Heart left ventricle (tissue), 16 donors: Measurements from ENCODE around the gene CABP4. TPM values are rescaled to one million over a fixed set of nuclear protein-coding genes. Genes with fewer than 3 reads are reported as not detected.
"Not testable (repeated sequence)": the region's sequence is repeated elsewhere in the genome, so short reads cannot be mapped to it uniquely, and the experiment has no call there.

Source experiments
- ATAC-seq, 4 donors: fragments of 200-7000 bp; cut with Tn5 transposase; one replicate each; pipeline ENCODE4 v1.9.1; 2020 to 2022; ENCODE audit warnings: moderate library complexity in 4 of 4, mild to moderate bottlenecking in 3 of 4, moderate number of reproducible peaks in 1 of 4
- DNase-seq, 5 donors: peaks; one replicate each; pipeline ENCODE4 v3.0.0-alpha.2; 2020
- H3K27ac ChIP-seq, 12 donors: fragments of 200-600 bp; sonication (generic) in 4 of 12; one replicate each; pipeline versions ENCODE4 v1.5.0 to v1.8.0; 2016 to 2022; ENCODE audit warnings: mild to moderate bottlenecking in 2 of 12
- H3K27me3 ChIP-seq, 9 donors: fragments of 200-600 bp; sonication (generic) in 2 of 9; one replicate each; pipeline versions ENCODE4 v1.5.1 to v1.8.0; 2016 to 2022; ENCODE audit warnings: mild to moderate bottlenecking in 3 of 9
- H3K36me3 ChIP-seq, 9 donors: fragments of 200-600 bp; sonication (generic) in 2 of 9; one replicate each; pipeline versions ENCODE4 v1.5.0 to v1.8.0; 2018 to 2022; ENCODE audit warnings: mild to moderate bottlenecking in 2 of 9
- H3K4me1 ChIP-seq, 12 donors: fragments of 200-600 bp; sonication (generic) in 4 of 12; one replicate each; pipeline versions ENCODE4 v1.5.0 to v1.8.0; 2016 to 2022; ENCODE audit warnings: mild to moderate bottlenecking in 3 of 12
- H3K4me3 ChIP-seq, 12 donors: fragments of 200-600 bp; sonication (generic) in 4 of 12; one replicate each; pipeline versions ENCODE4 v1.5.0 to v1.8.0; 2017 to 2022; ENCODE audit warnings: mild to moderate bottlenecking in 9 of 12, moderate library complexity in 4 of 12
- H3K9me3 ChIP-seq, 12 donors: fragments of 200-600 bp; sonication (generic) in 4 of 12; one replicate each; pipeline versions ENCODE4 v1.5.0 to v1.8.0; 2016 to 2022; ENCODE audit warnings: mild to moderate bottlenecking in 1 of 12
- POLR2A ChIP-seq, 2 donors: fragments of 450-650 bp; IDR thresholded peaks; one replicate each; pipeline ENCODE4 v1.6.1; 2017; ENCODE audit warnings: antibody characterized with exemption in 2 of 2, mild to moderate bottlenecking in 2 of 2, moderate library complexity in 2 of 2
- WGBS, 4 donors: extraction: QIAGEN DNeasy Blood & Tissue Kit in 2 of 4; methylation state at CpG; one replicate each; pipeline versions ENCODE4 v1.1.5 to v1.1.7; 2013 to 2018; 5-methylcytosine and 5-hydroxymethylcytosine counted together
- intact Hi-C, 10 donors: fragments of 100-400 bp; cut with DNase I; formaldehyde crosslinking; loops; one replicate each; pipeline versions ENCODE4 v1.11.1 to v1.14.2; 2022
- polyA plus RNA-seq, 2 donors: library from polyadenylated mRNA; stranded (reverse); fragments of 200-250 nt; gene quantifications; one replicate each; pipeline ENCODE4 v1.2.3, GENCODE V29; 2013
- total RNA-seq, 9 donors: library from RNA; depleted of rRNA in 2 of 9; stranded (reverse); fragments of >200 nt in 2 of 9; fragmentation: NEBNext Ultra II Directional in 3 of 9; extraction: Animal tissue kit (Norgen Biotek cat#: 25700) in 3 of 9; gene quantifications; one replicate each; pipeline versions ENCODE4 v1.1.0 to v1.2.4, GENCODE V29; 2016 to 2023
- TF ChIP-seq, protein P1 (sequence below), 12 donors: fragments of 200-600 bp; sonication (generic) in 4 of 12; IDR thresholded peaks; one replicate each; pipeline versions ENCODE4 v1.5.0 to v1.8.0; 2018 to 2022; ENCODE audit warnings: antibody characterized with exemption in 12 of 12, mild to moderate bottlenecking in 5 of 12
- donor health status: ischemic (EF 13 %, LVEDD 7.1; RV severe dilation, severe dysfunction).
- donor health status: healthy with polysubstance abuse.
- donor health status: DM: no; HTN: yes; CAD: no.
- donor health status: DM: no; HTN: no; CAD: no.
- donor health status: ischemic (EF 25% LVEDD 6.9; RV normal size, moderate dysfunction).
- donor health status: ischemic (EF 25% LVEDD 5.7; RV mildly dilated, moderate dysfunction).
- donor health status: healthy.
- donor health status: DM: yes; HTN: yes; CAD: no.
- donor health status: ischemic (EF 35%, LVEDD 5.7; RV mildly dilated, moderate dysfunction).
- donor health status: nonischemic (EF 11% LVEDD 7.7; RV severe dilation, severe dysfunction).
- donor health status: DM: yes; HTN: yes; CAD: no.
- donor health status: PGD.
- donor health status: ischemic (EF 29% LVEDD 5.4; RV normal size, mild dysfunction).
- donor health status: nonischemic (EF 23%, LVEDD 6.1; RV moderate dilation, normal function).

Gene CABP4
- total and polyA plus RNA-seq, 11 donors = 0.25 to 4.2 (median 0.51) TPM; not detected in 1

DNA sequence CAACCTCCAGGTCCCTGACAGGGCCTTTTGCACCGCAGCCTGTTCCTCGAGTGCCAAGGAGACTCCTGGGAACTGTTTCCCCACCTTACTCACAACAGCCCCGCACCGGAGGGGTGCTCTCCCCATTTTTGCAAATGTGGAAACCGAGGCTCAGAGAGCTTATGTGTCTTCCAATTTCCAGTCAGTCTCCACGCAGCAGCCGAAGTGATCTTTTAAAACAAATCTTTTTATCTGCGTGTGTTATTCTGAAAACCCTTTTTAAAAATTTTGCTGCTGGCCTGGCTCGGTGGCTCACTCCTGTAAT lies 14.3 kb downstream of the CABP4 start:
- H3K4me3 ChIP-seq = peak overlapping the region; percentile 56 to 98 (median 85)
- H3K27me3 ChIP-seq = no peaks in the 10 kb centered on the region
- H3K9me3 ChIP-seq = no peaks in the 10 kb centered on the region
- TF ChIP-seq, protein P1, sequence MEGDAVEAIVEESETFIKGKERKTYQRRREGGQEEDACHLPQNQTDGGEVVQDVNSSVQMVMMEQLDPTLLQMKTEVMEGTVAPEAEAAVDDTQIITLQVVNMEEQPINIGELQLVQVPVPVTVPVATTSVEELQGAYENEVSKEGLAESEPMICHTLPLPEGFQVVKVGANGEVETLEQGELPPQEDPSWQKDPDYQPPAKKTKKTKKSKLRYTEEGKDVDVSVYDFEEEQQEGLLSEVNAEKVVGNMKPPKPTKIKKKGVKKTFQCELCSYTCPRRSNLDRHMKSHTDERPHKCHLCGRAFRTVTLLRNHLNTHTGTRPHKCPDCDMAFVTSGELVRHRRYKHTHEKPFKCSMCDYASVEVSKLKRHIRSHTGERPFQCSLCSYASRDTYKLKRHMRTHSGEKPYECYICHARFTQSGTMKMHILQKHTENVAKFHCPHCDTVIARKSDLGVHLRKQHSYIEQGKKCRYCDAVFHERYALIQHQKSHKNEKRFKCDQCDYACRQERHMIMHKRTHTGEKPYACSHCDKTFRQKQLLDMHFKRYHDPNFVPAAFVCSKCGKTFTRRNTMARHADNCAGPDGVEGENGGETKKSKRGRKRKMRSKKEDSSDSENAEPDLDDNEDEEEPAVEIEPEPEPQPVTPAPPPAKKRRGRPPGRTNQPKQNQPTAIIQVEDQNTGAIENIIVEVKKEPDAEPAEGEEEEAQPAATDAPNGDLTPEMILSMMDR (IDR thresholded peaks at IDR 0.05) = peak in 1 of 12 donors; percentile 3
- TF ChIP-seq POLR2A (IDR thresholded peaks at IDR 0.05) = no peak
- no peak for ATAC-seq
- intact Hi-C loops = loop anchor here (1.0 to 10.0 kb wide), 11 partner anchors 27 to 69 kb away; partner anchors contain the start of genes PPP1CA (in 9 of the 10), TBC1D10C (in 7 of the 10), PITPNM1 (in 3 of the 10) and CDK2AP2 (in 2 of the 10)
- WGBS, 4 donors = 11 to 19% (median 15%) methylated on average over 9 of the region's 9 CpGs
- H3K4me1 ChIP-seq = peaks cover 0 to 37% (median 20%) of the 10 kb centered on the region in 12 donors
- no peaks in the 10 kb centered on the region for H3K36me3 ChIP-seq
- DNase-seq = no peak
- peak overlapping the region; percentile 72 to 94 (median 90) for H3K27ac ChIP-seq

- Histone ChIP-seq H3K9me3 (no peaks in the 10 kb centered on the region), H3K4me3 (no peak overlapping the region), H3K27me3 (no peaks in the 10 kb centered on the region), H3K4me1 (peaks cover 0 to 30% (median 17%) of the 10 kb centered on the region in 12 donors), H3K27ac (no peak overlapping the region), H3K36me3 (no peaks in the 10 kb centered on the region)
- DNase-seq = no peak
- intact Hi-C loops = loop anchor here in 1 of 10 donors (5.0 kb wide), 1 partner anchor 37 kb away; the partner anchor contains the start of genes CDK2AP2 and PITPNM1
- ATAC-seq = no peak
- no peak for TF ChIP-seq POLR2A (IDR thresholded peaks at IDR 0.05)
- TF ChIP-seq, protein P1 (IDR thresholded peaks at IDR 0.05) = no peak
- 85 to 90% (median 87%) methylated on average over 8 of the region's 8 CpGs for WGBS, 4 donors
Observed at GRCh38 chr11:67470337-67471002, 15.3 kb downstream of the CABP4 start.

GRCh38 chr11:67472882-67473281 lies 17.7 kb downstream of the CABP4 start:
- Histone ChIP-seq H3K4me3 (no peak overlapping the region), H3K36me3 (no peaks in the 10 kb centered on the region), H3K27me3 (no peaks in the 10 kb centered on the region), H3K4me1 (peaks cover 0 to 17% (median 12%) of the 10 kb centered on the region in 12 donors), H3K9me3 (no peaks in the 10 kb centered on the region), H3K27ac (no peak overlapping the region)
- no peak for ATAC-seq
- TF ChIP-seq, protein P1 (IDR thresholded peaks at IDR 0.05) = no peak
- TF ChIP-seq POLR2A (IDR thresholded peaks at IDR 0.05) = no peak
- no peak for DNase-seq
- intact Hi-C loops = loop anchor here in 1 of 10 donors (5.0 kb wide), 1 partner anchor 34 kb away; the partner anchor contains the start of genes CDK2AP2 and PITPNM1
- 76 to 85% (median 80%) methylated on average over 7 of the region's 7 CpGs for WGBS, 4 donors

GRCh38 chr11:67476692-67477091 lies 21.5 kb downstream of the CABP4 start:
- H3K36me3 ChIP-seq, intact Hi-C loops, H3K27me3 ChIP-seq, H3K4me1 ChIP-seq, ATAC-seq, H3K9me3 ChIP-seq, H3K27ac ChIP-seq, H3K4me3 ChIP-seq, DNase-seq: not testable (repeated sequence)
- 73 to 79% (median 77%) methylated on average over 10 of the region's 10 CpGs for WGBS, 4 donors

GRCh38 chr11:67477344-67478050 lies 22.3 kb downstream of the CABP4 start:
- 80 to 83% (median 82%) methylated on average over 14 of the region's 16 CpGs for WGBS, 4 donors
- ATAC-seq, H3K4me1 ChIP-seq, H3K27me3 ChIP-seq, H3K27ac ChIP-seq, intact Hi-C loops, DNase-seq, H3K36me3 ChIP-seq, H3K4me3 ChIP-seq, H3K9me3 ChIP-seq: not testable (repeated sequence)
